Spleen (tissue), 7 donors: ENCODE data around the gene ANAPC5.

Experiments used
- POLR2AphosphoS5 ChIP-seq, 3 donors: sonication (generic); formaldehyde crosslinking; IDR thresholded peaks; one replicate each; pipeline ENCODE4 v1.5.1; 2017; ENCODE audit warnings: antibody characterized with exemption in 3 of 3
- TF ChIP-seq, protein P1 (sequence below), 11 experiments: fragments of 200-600 bp in 7 of 11; fragments of 450-650 bp in 4 of 11; sonication (generic) in 4 of 11; IDR thresholded peaks in 8 of 11; conservative IDR thresholded peaks in 3 of 11; 1 replicate in 7 of 11; 2 replicates in 4 of 11; pipeline versions ENCODE4 v1.4.0 to v1.8.0; 2016 to 2021; ENCODE audit warnings: antibody characterized with exemption in 11 of 11, inconsistent platforms in 4 of 11, mild to moderate bottlenecking in 1 of 11
- donor health status: DM: no; HTN: no; CAD: no; lungs with moderate emphysema.
- donor health status: DM: no; HTN: no; CAD: no.
- donor health status: DM: no; HTN: no; CAD: no.

DNA sequence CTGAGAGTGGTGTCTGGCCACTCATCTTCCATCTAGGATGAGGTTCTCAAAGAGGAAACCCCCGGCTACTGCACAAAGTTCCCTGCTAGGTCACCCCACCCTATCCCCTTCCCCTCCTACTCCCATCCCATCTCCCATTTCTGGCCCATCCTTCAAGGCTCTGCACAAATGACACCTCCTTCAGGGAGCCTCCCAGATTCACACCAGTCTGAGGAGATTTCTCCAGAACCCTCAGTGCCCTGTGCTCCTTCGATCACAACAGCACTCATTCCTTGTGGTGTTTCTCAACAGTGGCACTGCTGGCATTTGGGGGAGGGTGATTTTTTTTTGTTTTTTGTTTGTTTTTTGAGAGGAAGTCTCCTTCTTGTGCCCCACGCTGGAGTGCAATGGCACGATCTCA is 58.6 kb downstream of the ANAPC5 start:
- TF ChIP-seq, protein P1, sequence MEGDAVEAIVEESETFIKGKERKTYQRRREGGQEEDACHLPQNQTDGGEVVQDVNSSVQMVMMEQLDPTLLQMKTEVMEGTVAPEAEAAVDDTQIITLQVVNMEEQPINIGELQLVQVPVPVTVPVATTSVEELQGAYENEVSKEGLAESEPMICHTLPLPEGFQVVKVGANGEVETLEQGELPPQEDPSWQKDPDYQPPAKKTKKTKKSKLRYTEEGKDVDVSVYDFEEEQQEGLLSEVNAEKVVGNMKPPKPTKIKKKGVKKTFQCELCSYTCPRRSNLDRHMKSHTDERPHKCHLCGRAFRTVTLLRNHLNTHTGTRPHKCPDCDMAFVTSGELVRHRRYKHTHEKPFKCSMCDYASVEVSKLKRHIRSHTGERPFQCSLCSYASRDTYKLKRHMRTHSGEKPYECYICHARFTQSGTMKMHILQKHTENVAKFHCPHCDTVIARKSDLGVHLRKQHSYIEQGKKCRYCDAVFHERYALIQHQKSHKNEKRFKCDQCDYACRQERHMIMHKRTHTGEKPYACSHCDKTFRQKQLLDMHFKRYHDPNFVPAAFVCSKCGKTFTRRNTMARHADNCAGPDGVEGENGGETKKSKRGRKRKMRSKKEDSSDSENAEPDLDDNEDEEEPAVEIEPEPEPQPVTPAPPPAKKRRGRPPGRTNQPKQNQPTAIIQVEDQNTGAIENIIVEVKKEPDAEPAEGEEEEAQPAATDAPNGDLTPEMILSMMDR (IDR thresholded peaks at IDR 0.05 in 8 of 11, conservative IDR thresholded peaks at IDR 0.05 in 3 of 11), result no peak
- no peak for TF ChIP-seq POLR2AphosphoS5 (IDR thresholded peaks at IDR 0.05)
